ENCODE data around the gene RFTN1.

DNA sequence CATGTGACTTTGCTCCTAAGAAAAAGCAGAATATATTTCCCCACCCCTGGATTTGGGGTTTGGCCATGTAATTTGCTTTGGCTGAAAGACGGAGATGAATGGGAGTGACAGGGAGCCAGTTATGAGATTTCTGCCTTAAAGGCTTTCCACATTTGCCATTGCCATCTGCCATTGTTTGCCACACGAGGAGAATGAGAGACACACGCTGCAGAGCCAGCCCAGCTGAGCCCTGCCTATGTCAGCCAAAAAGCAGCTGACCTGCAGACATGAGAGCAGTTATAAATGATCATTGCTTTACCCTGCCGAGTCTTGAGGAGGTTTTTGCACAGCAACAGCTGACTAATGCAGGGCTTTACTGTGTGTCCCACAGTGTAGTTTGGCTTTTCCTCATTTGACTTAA is 40.6 kb upstream of the RFTN1 start:
- TF ChIP-seq, protein P1, sequence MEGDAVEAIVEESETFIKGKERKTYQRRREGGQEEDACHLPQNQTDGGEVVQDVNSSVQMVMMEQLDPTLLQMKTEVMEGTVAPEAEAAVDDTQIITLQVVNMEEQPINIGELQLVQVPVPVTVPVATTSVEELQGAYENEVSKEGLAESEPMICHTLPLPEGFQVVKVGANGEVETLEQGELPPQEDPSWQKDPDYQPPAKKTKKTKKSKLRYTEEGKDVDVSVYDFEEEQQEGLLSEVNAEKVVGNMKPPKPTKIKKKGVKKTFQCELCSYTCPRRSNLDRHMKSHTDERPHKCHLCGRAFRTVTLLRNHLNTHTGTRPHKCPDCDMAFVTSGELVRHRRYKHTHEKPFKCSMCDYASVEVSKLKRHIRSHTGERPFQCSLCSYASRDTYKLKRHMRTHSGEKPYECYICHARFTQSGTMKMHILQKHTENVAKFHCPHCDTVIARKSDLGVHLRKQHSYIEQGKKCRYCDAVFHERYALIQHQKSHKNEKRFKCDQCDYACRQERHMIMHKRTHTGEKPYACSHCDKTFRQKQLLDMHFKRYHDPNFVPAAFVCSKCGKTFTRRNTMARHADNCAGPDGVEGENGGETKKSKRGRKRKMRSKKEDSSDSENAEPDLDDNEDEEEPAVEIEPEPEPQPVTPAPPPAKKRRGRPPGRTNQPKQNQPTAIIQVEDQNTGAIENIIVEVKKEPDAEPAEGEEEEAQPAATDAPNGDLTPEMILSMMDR (conservative IDR thresholded peaks at IDR 0.05; ENCODE audit: low read length) = no peak
- TF ChIP-seq EZH2phosphoT487 (IDR thresholded peaks at IDR 0.05; ENCODE audit: borderline replicate concordance) = no peak

Measured in Loucy (cell line).